ENCODE data around the gene TP53TG5.

DNA sequence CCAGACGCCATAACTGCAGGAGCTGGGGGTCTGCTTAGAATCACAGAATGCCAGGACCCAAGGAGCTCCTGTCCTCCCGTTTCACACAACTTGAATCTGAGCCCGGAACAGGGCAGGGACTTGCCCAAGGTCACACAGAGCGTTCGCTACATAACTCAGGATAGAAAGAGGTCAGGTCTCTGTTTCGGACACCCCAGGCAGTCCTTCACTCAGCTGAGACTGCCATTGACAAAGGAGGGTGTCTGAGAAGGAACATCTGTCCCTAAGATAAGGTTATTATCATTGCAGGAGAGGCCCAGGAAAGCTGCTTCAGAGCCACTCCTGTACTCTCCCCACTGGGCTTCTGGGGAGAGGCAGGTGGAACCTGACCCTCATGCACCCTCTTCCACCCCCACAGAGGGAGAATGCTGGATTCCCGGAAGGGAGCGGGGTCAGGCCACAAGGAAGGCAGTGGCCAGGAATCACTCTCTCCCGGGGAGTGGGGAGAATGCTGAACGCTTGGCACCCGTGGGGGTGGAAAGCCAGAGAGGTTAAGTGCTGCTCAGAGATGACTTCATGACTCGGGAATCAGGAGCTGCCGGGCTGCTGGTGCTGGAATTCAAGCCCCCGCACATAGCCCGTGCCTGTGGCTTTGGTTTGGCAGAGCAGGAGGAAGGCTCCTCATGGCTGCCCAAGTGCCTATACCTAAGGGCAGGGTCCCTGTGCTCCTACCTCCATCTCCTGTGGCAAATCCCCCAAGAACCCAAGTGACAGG, 40.6 kb downstream of the TP53TG5 start:
- TF ChIP-seq CTCF (conservative IDR thresholded peaks at IDR 0.05; ENCODE audit: low read depth, low read length) (no peak), EZH2 (IDR thresholded peaks at IDR 0.05; ENCODE audit: low read length, unreplicated experiment) (no peak)
